Fibroblast of lung (primary cell): ENCODE measurements around the gene PPAN. TPM values are rescaled to one million over a fixed set of nuclear protein-coding genes. Genes with fewer than 3 reads are reported as not detected.
A peak's percentile ranks its signal among the peaks of the same experiment; 100 is the strongest.

Experiments used
- DNase-seq, 2 donors: peaks; one replicate each; pipeline versions ENCODE4 v3.0.0 to v3.0.0-alpha.2; 2010; ENCODE audit warnings: low read depth in 2 of 2
- H2AFZ ChIP-seq: 2 replicates; pipeline ENCODE4 v1.5.1; 2012; ENCODE audit warnings: low read length, control low read depth, inconsistent platforms
- H3K27ac ChIP-seq: 2 replicates; pipeline ENCODE4 v1.5.1; 2011; ENCODE audit warnings: low read length, control low read depth; ENCODE audit not compliant: insufficient read depth
- H3K27me3 ChIP-seq: 2 replicates; pipeline ENCODE4 v1.5.1; 2011; ENCODE audit warnings: mild to moderate bottlenecking, low read length; ENCODE audit not compliant: control insufficient read depth, insufficient read depth
- H3K36me3 ChIP-seq: 2 replicates; pipeline ENCODE4 v1.5.1; 2011; ENCODE audit warnings: low read length; ENCODE audit not compliant: control insufficient read depth, insufficient read depth
- H3K4me1 ChIP-seq: 2 replicates; pipeline ENCODE4 v1.5.1; 2011; ENCODE audit warnings: low read length; ENCODE audit not compliant: control insufficient read depth, insufficient read depth; ENCODE audit errors: extremely low read depth
- H3K4me2 ChIP-seq: 2 replicates; pipeline ENCODE4 v1.5.1; 2011; ENCODE audit warnings: low read length, control low read depth; ENCODE audit not compliant: insufficient read depth; ENCODE audit errors: extremely low read depth
- H3K4me3 ChIP-seq, 4 experiments: fragments of 200-600 bp in 1 of 4; sonication (generic) in 1 of 4; replicated peaks in 1 of 4; 2 replicates each; pipeline ENCODE4 v1.5.1; 2011 to 2016; ENCODE audit warnings: low read length in 4 of 4, low read depth in 3 of 4, mild to moderate bottlenecking in 3 of 4, control low read depth in 2 of 4, inconsistent platforms in 1 of 4, mixed read lengths in 1 of 4; ENCODE audit not compliant: insufficient read depth in 1 of 4; ENCODE audit errors: control extremely low read depth in 1 of 4
- H3K79me2 ChIP-seq: 2 replicates; pipeline ENCODE4 v1.5.1; 2012; ENCODE audit warnings: mild to moderate bottlenecking, low read length, inconsistent platforms; ENCODE audit not compliant: control insufficient read depth, insufficient read depth
- H3K9ac ChIP-seq: 2 replicates; pipeline ENCODE4 v1.5.1; 2011; ENCODE audit warnings: mild to moderate bottlenecking, low read length, control low read depth; ENCODE audit not compliant: insufficient read depth
- H3K9me3 ChIP-seq: 2 replicates; pipeline ENCODE4 v1.5.1; 2012; ENCODE audit warnings: low read depth, low read length; ENCODE audit not compliant: control insufficient read depth, insufficient read depth
- H4K20me1 ChIP-seq: 2 replicates; pipeline ENCODE4 v1.5.1; 2011; ENCODE audit warnings: low read length; ENCODE audit not compliant: control insufficient read depth, insufficient read depth; ENCODE audit errors: extremely low read depth
- CTCF ChIP-seq, 2 donors: IDR thresholded peaks in 1 of 2; conservative IDR thresholded peaks in 1 of 2; 1 replicate in 1 of 2; 2 replicates in 1 of 2; pipeline ENCODE4 v1.5.1; 2011 to 2012; ENCODE audit warnings: low read length in 2 of 2, control low read depth in 1 of 2, inconsistent platforms in 1 of 2, low read depth in 1 of 2, mild to moderate bottlenecking in 1 of 2
- EZH2 ChIP-seq: IDR thresholded peaks from 2 replicates; pipeline ENCODE4 v1.5.1; 2012; ENCODE audit warnings: low read length, control low read depth, mild to moderate bottlenecking; ENCODE audit errors: missing control alignments
- polyA minus RNA-seq: library from RNA; depleted of rRNA, polyadenylated mRNA; stranded (reverse); fragments of >200 nt; gene quantifications from 2 replicates; pipeline ENCODE4 v1.2.3, GENCODE V29; 2011; ENCODE audit warnings: low replicate concordance
- polyA plus RNA-seq, 2 donors: library from polyadenylated mRNA; depleted of rRNA in 1 of 2; stranded (reverse) in 1 of 2; unstranded in 1 of 2; fragments of >200 nt; gene quantifications; 2 replicates each; pipeline ENCODE4 v1.2.1, GENCODE V29; 2011 to 2012; ENCODE audit warnings: missing spikeins in 1 of 2
- total RNA-seq: library from RNA; depleted of rRNA; stranded (reverse); fragments of >200 nt; gene quantifications from 2 replicates; pipeline ENCODE4 v1.2.1, GENCODE V29; 2014

PPAN gene
- total RNA-seq (22.6 and 26.5 TPM in 2 replicates), polyA plus RNA-seq (15.3 and 19.7 TPM in 2 replicates), polyA minus RNA-seq (54.1 and 151 TPM in 2 replicates)
- polyA plus RNA-seq (2012): 23.1 and 33.0 TPM in 2 replicates

GRCh38 chr19:10106100-10106936, at the start of gene PPAN:
Gene PPAN (plus strand): TSS chr19:10106362. CDS start chr19:10106395, 33 bp downstream.
- peak; percentile 96 to 98 for DNase-seq
- no peaks in the 10 kb centered on the region for H3K9me3 ChIP-seq
- H2AFZ ChIP-seq: peak within 1 kb of the TSS; percentile 51
- peak within 1 kb of the TSS; percentile 90 for H3K9ac ChIP-seq
- H4K20me1 ChIP-seq: no peaks in the 10 kb centered on the region
- H3K4me1 ChIP-seq: peaks cover 6% of the 10 kb centered on the region
- no peaks in the 10 kb centered on the region for H3K27me3 ChIP-seq
- H3K79me2 ChIP-seq: peaks cover 22% of the 10 kb centered on the region
- H3K4me3 ChIP-seq: peak within 1 kb of the TSS; percentile 64 to 94 (median 92)
- no peak for TF ChIP-seq EZH2
- no peak for TF ChIP-seq CTCF (conservative IDR thresholded peaks at IDR 0.05 in 1 of 2, IDR thresholded peaks at IDR 0.05 in 1 of 2; ENCODE audit: low read depth in 1 of 2, low read length in 2 of 2)
- H3K4me2 ChIP-seq: peak within 1 kb of the TSS; percentile 96
- H3K36me3 ChIP-seq: peaks cover 25% of the 10 kb centered on the region
- peak within 1 kb of the TSS; percentile 92 for H3K27ac ChIP-seq

- Histone ChIP-seq H3K27me3 (no peaks in the 10 kb centered on the region), H3K9ac (no peak overlapping the region), H3K27ac (no peak overlapping the region), H3K4me2 (no peak overlapping the region), H3K36me3 (no peaks in the 10 kb centered on the region), H3K4me1 (no peaks in the 10 kb centered on the region), H2AFZ (no peak overlapping the region), H4K20me1 (no peaks in the 10 kb centered on the region), H3K9me3 (no peaks in the 10 kb centered on the region), H3K4me3 (no peak overlapping the region), H3K79me2 (no peaks in the 10 kb centered on the region)
- TF ChIP-seq EZH2 (no peak), CTCF (conservative IDR thresholded peaks at IDR 0.05 in 1 of 2, IDR thresholded peaks at IDR 0.05 in 1 of 2; ENCODE audit: low read depth in 1 of 2, low read length in 2 of 2) (no peak)
- DNase-seq: no peak
These were observed 44.3 kb upstream of the PPAN start for GRCh38 chr19:10061717-10062310.

GRCh38 chr19:10068205-10068604, 38.0 kb upstream of the PPAN start:
- Histone ChIP-seq H3K4me3 (no peak overlapping the region), H3K9ac (no peak overlapping the region), H3K9me3 (no peaks in the 10 kb centered on the region), H3K36me3 (no peaks in the 10 kb centered on the region), H3K4me2 (no peak overlapping the region), H4K20me1 (no peaks in the 10 kb centered on the region), H2AFZ (no peak overlapping the region), H3K79me2 (no peaks in the 10 kb centered on the region), H3K27ac (no peak overlapping the region), H3K27me3 (no peaks in the 10 kb centered on the region), H3K4me1 (no peaks in the 10 kb centered on the region)
- DNase-seq: no peak
- no peak for TF ChIP-seq CTCF (conservative IDR thresholded peaks at IDR 0.05 in 1 of 2, IDR thresholded peaks at IDR 0.05 in 1 of 2; ENCODE audit: low read depth in 1 of 2, low read length in 2 of 2)
- no peak for TF ChIP-seq EZH2
